ENCODE measurements around the gene RAD51B. TPM values are rescaled to one million over a fixed set of nuclear protein-coding genes. Genes with fewer than 3 reads are reported as not detected.

Gene RAD51B
- total and polyA plus RNA-seq, 9 of the 15 experiments (the other 6 are each of a cell fraction or from before 2014, with no cell fraction given), result 8.5 to 17.3 (median 11.3) TPM

DNA sequence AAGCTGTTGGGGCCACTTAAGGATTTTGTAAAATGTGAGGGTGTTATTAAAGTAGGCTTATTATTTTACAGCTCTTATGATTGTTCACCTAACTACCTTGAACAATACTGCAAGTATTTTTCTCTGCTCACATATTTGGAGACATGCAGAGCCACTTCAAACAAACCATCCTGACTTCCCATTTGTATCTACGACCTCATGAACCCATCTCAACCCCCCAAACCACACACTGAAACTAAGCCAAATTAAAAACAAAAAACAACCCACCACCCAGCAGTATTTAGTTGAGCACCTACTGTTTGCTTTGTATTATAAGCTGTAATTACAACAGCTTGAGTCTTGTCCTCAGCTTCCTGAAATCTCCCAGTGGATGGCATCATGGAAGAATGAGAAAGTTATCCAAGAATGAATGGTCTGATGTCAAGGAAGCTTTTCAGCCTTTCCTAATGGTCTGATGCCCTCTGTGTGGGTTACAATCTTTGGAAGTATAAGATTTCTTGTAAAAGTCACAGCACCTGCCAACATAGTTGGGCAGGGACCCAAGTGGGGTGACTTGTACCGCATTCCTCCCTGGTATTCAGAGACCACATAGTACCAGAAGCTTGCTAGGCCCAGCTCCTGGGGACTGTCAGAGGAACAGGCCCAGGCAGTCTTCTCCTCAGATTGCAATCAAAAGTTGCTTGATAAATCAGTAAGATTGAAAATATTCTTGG lies 556.6 kb downstream of the RAD51B start:
- no peak for DNase-seq (ENCODE audit: extremely low read depth in 1 of 4, low spot score in 3 of 4)
- Histone ChIP-seq H3K36me3 (ENCODE audit: control insufficient read depth, insufficient read depth, low read length) (no peaks in the 10 kb centered on the region), H3K9me1 (ENCODE audit: control insufficient read depth, insufficient read depth, low read length) (no peaks in the 10 kb centered on the region), H3K4me2 (ENCODE audit: insufficient read depth, low read length) (no peak overlapping the region), H3K27me3 (ENCODE audit: control insufficient read depth in 2 of 2, insufficient read depth in 2 of 2, low read length in 2 of 2) (no peaks in the 10 kb centered on the region), H4K20me1 (replicated peaks; ENCODE audit: control insufficient read depth, insufficient read depth, low read length) (no peaks in the 10 kb centered on the region), H3K9me3 (replicated peaks; ENCODE audit: control insufficient read depth, insufficient read depth, low read depth, low read length) (no peaks in the 10 kb centered on the region), H3K4me1 (replicated peaks in 1 of 2; ENCODE audit: control insufficient read depth in 2 of 2, insufficient read depth in 2 of 2, low read length in 2 of 2) (peaks cover 0 to 7% of the 10 kb centered on the region in 2 experiments; a peak in 2 of 5 replicates), H3K27ac (ENCODE audit: extremely low read depth, low read depth, low read length) (no peak overlapping the region), H2AFZ (ENCODE audit: low read depth, low read length) (no peak overlapping the region), H3K9ac (ENCODE audit: insufficient read depth in 1 of 2, low read depth in 2 of 2, low read length in 2 of 2) (no peak overlapping the region), H3K4me3 (no peak overlapping the region), H3K79me2 (ENCODE audit: control insufficient read depth, insufficient read depth, low read length) (no peaks in the 10 kb centered on the region)
- in situ Hi-C loops (cut with MboI) (no loop called here), intact Hi-C loops (cut with micrococcal nuclease) (no loop called here)
- 52% methylated on average over 2 of the region's 2 CpGs for WGBS (ENCODE audit: insufficient coverage, low coverage, missing lambda C conversion rate)
- FAIRE-seq, result no peak
- ChIA-PET CTCF (ENCODE audit: low intra/inter-chr PET ratio) (no interaction called here), POLR2A (interaction anchor here (2.4 kb wide), 1 partner anchor 8 kb away, joined by 8 read pairs; no protein-coding TSS in a partner anchor)
- no TSS peak for BruUV-seq (replicated peaks)
- ATAC-seq, result no peak
- TF ChIP-seq FOXP1 (CRISPR knock-in tag; IDR thresholded peaks at IDR 0.05) (no peak), RBM17 (IDR thresholded peaks at IDR 0.05; ENCODE audit: borderline replicate concordance, low read depth, low read length) (no peak), MTF1 (CRISPR knock-in tag; IDR thresholded peaks at IDR 0.05; ENCODE audit: borderline replicate concordance) (no peak), ADNP (tag; IDR thresholded peaks at IDR 0.05) (no peak), NFYB (IDR thresholded peaks at IDR 0.05; ENCODE audit: extremely low read depth, insufficient read length) (no peak), ZNF140 (CRISPR knock-in tag; IDR thresholded peaks at IDR 0.05) (no peak), WHSC1 (IDR thresholded peaks at IDR 0.05; ENCODE audit: low read length) (no peak), TCFL5 (CRISPR knock-in tag; conservative IDR thresholded peaks at IDR 0.05) (no peak), JUNB (CRISPR knock-in tag; conservative IDR thresholded peaks at IDR 0.05) (no peak), RBM22 (IDR thresholded peaks at IDR 0.05; ENCODE audit: low read depth, low read length, poor library complexity, severe bottlenecking) (no peak), THRAP3 (IDR thresholded peaks at IDR 0.05; ENCODE audit: borderline replicate concordance) (no peak), ZNF507 (tag; conservative IDR thresholded peaks at IDR 0.05) (no peak)

Data from K562 (cell line).